Bronchus fibroblast of lung (primary cell): ENCODE data around the gene TMEM107. TPM values are rescaled to one million over a fixed set of nuclear protein-coding genes. Genes with fewer than 3 reads are reported as not detected.

Experiments used
- total RNA-seq: library from RNA; depleted of rRNA; stranded (reverse); fragments of >200 nt; gene quantifications from 2 replicates; pipeline ENCODE4 v1.2.3, GENCODE V29; 2015

The TMEM107 gene
- 30.6 and 34.5 TPM in 2 replicates for total RNA-seq

GRCh38 chr17:8176197-8176940 lies at the start of gene TMEM107:
TMEM107 (minus strand) TSS chr17:8176380; CDS start chr17:8176286, 94 bp downstream.

GRCh38 chr17:8209907-8210760 lies 34.0 kb upstream of the TMEM107 start, which contains the start of gene AURKB:
AURKB (minus strand) TSS chr17:8210575; CDS start chr17:8210224, 351 bp downstream.

GRCh38 chr17:8189711-8190477 lies 13.7 kb upstream of the TMEM107 start, which contains the start of gene BORCS6:
BORCS6 (minus strand) TSS chr17:8190180; CDS start chr17:8190140, 40 bp downstream.

GRCh38 chr17:8162233-8162996 lies 13.8 kb downstream of the TMEM107 start, which contains the start of gene VAMP2:
VAMP2 (minus strand) TSS chr17:8162948; CDS start chr17:8162879, 69 bp downstream.

GRCh38 chr17:8152112-8152775 lies 23.9 kb downstream of the TMEM107 start, which contains the start of gene PER1:
PER1 (minus strand) TSS chr17:8152404; CDS start chr17:8150706, 1,698 bp downstream.

GRCh38 chr17:8123695-8124349 lies 52.4 kb downstream of the TMEM107 start, which contains the start of gene HES7:
HES7 (minus strand) TSS chr17:8124106; CDS start chr17:8124084, 22 bp downstream.

Other genes starting within 250 kb of the TMEM107 start
- 0.67 and 1.2 TPM in 2 replicates for gene KCNAB3, start 246.5 kb downstream of the TMEM107 start, total RNA-seq
- gene TRAPPC1, start 244.4 kb downstream of the TMEM107 start, total RNA-seq: 71.8 and 102 TPM in 2 replicates
- gene CNTROB, start 244.2 kb downstream of the TMEM107 start, total RNA-seq: 24.5 TPM in 2 replicates
- 0.15 TPM in 1 of 2 replicates, not detected in the other for gene GUCY2D, start 173.8 kb downstream of the TMEM107 start, total RNA-seq
- under 0.01 TPM in 1 of 2 replicates, not detected in the other for gene ALOX15B, start 137.3 kb downstream of the TMEM107 start, total RNA-seq
- gene ALOX12B, start 88.7 kb downstream of the TMEM107 start, total RNA-seq: not detected in 2 replicates
- under 0.01 TPM in 1 of 2 replicates, not detected in the other for gene ALOXE3, start 57.9 kb downstream of the TMEM107 start, total RNA-seq
- 0.17 and 0.89 TPM in 2 replicates for gene HES7, start 52.3 kb downstream of the TMEM107 start, total RNA-seq
- gene PER1, start 24.0 kb downstream of the TMEM107 start, total RNA-seq: 20.7 and 23.0 TPM in 2 replicates
- gene VAMP2, start 13.4 kb downstream of the TMEM107 start, total RNA-seq: 4.3 and 5.2 TPM in 2 replicates
- gene BORCS6, start 13.8 kb upstream of the TMEM107 start, total RNA-seq: 9.4 and 10.8 TPM in 2 replicates
- 89.8 and 108 TPM in 2 replicates for gene AURKB, start 34.2 kb upstream of the TMEM107 start, total RNA-seq
- 6.1 and 6.2 TPM in 2 replicates for gene CTC1, start 71.7 kb upstream of the TMEM107 start, total RNA-seq
- gene PFAS, start 72.9 kb upstream of the TMEM107 start, total RNA-seq: 42.0 and 42.7 TPM in 2 replicates
- 32.4 and 34.3 TPM in 2 replicates for gene RANGRF, start 112.3 kb upstream of the TMEM107 start, total RNA-seq
- 1.2 and 1.5 TPM in 2 replicates for gene SLC25A35, start 119.0 kb upstream of the TMEM107 start, total RNA-seq
- gene ARHGEF15, start 133.9 kb upstream of the TMEM107 start, total RNA-seq: not detected in 2 replicates
- not detected in 2 replicates for gene ODF4, start 163.5 kb upstream of the TMEM107 start, total RNA-seq
- gene RPL26, start 206.8 kb upstream of the TMEM107 start, total RNA-seq: 3,674 and 3,688 TPM in 2 replicates
- gene RNF222, start 221.4 kb upstream of the TMEM107 start, total RNA-seq: not detected in 2 replicates